ENCODE results near the gene MAP2K3. TPM values are rescaled to one million over a fixed set of nuclear protein-coding genes. Genes with fewer than 3 reads are reported as not detected.
"Not testable (repeated sequence)": the region's sequence is repeated elsewhere in the genome, so short reads cannot be mapped to it uniquely, and the experiment has no call there.

MAP2K3 gene
- total and polyA plus RNA-seq, 11 donors = 29.4 to 170 (median 54.4) TPM

GRCh38 chr17:21318439-21318838 is 33.9 kb downstream of the MAP2K3 start:
- no peaks in the 10 kb centered on the region for H3K27me3 ChIP-seq
- H3K9me3 ChIP-seq = no peaks in the 10 kb centered on the region
- ATAC-seq (no peak), DNase-seq (no peak)
- intact Hi-C loops (cut with DNase I) = loop anchor here in 4 of 10 donors (5.0 to 10.0 kb wide), 5 partner anchors 36 to 196 kb away; partner anchors contain the start of genes KCNJ12 (in 1 of the 4) and MAP2K3 (in 1 of the 4)
- 75 to 86% (median 81%) methylated on average over 6 to 17 of the region's 17 CpGs for WGBS, 4 donors
- TF ChIP-seq POLR2A (IDR thresholded peaks at IDR 0.05) (no peak), CTCF (IDR thresholded peaks at IDR 0.05) (no peak)
- H3K4me3 ChIP-seq = no peak overlapping the region
- H3K4me1 ChIP-seq = peaks cover 0 to 10% (median 3%) of the 10 kb centered on the region in 12 donors
- H3K27ac ChIP-seq = no peak overlapping the region
- H3K36me3 ChIP-seq = peaks cover 0 to 20% (median 10%) of the 10 kb centered on the region in 9 donors

GRCh38 chr17:21318856-21319255 is 34.3 kb downstream of the MAP2K3 start:
- intact Hi-C loops (cut with DNase I) = loop anchor here in 4 of 10 donors (5.0 to 10.0 kb wide), 5 partner anchors 37 to 196 kb away; partner anchors contain the start of genes KCNJ12 (in 1 of the 4) and MAP2K3 (in 1 of the 4)
- H3K27ac ChIP-seq, H3K9me3 ChIP-seq, H3K4me3 ChIP-seq, DNase-seq, H3K27me3 ChIP-seq, H3K4me1 ChIP-seq, ATAC-seq: not testable (repeated sequence)
- H3K36me3 ChIP-seq = peaks cover 0 to 18% (median 9%) of the 10 kb centered on the region in 9 donors
- WGBS, 4 donors = 83 to 97% (median 94%) methylated on average over 7 of the region's 7 CpGs

GRCh38 chr17:21319256-21319655 is 34.7 kb downstream of the MAP2K3 start:
- peaks cover 0 to 14% (median 5%) of the 10 kb centered on the region in 9 donors for H3K36me3 ChIP-seq
- intact Hi-C loops (cut with DNase I) = loop anchor here in 4 of 10 donors (5.0 to 10.0 kb wide), 5 partner anchors 37 to 196 kb away; partner anchors contain the start of genes KCNJ12 (in 1 of the 4) and MAP2K3 (in 1 of the 4)
- H3K4me3 ChIP-seq, ATAC-seq, H3K4me1 ChIP-seq, H3K9me3 ChIP-seq, H3K27me3 ChIP-seq, H3K27ac ChIP-seq: not testable (repeated sequence)
- 86 to 94% (median 87%) methylated on average over 4 of the region's 4 CpGs for WGBS, 4 donors
- DNase-seq = peak in 1 of 5 donors; percentile 11

GRCh38 chr17:21319686-21320375 is 35.3 kb downstream of the MAP2K3 start:
- not testable (repeated sequence) for ATAC-seq, H3K27ac ChIP-seq, H3K27me3 ChIP-seq, H3K4me3 ChIP-seq, H3K4me1 ChIP-seq, H3K36me3 ChIP-seq, H3K9me3 ChIP-seq
- WGBS, 4 donors = 67 to 75% (median 70%) methylated on average over 9 to 11 of the region's 11 CpGs
- intact Hi-C loops (cut with DNase I) = loop anchor here in 6 of 10 donors (2.0 to 10.0 kb wide), 9 partner anchors 38 to 195 kb away; partner anchors contain the start of genes MAP2K3 (in 4 of the 6) and KCNJ12 (in 2 of the 6)
- DNase-seq = peak in 1 of 5 donors; percentile 12

- peak in 1 of 5 donors; percentile 8 for DNase-seq
- H3K9me3 ChIP-seq, H3K27ac ChIP-seq, H3K4me1 ChIP-seq, H3K27me3 ChIP-seq, H3K4me3 ChIP-seq, H3K36me3 ChIP-seq, ATAC-seq: not testable (repeated sequence)
- intact Hi-C loops (cut with DNase I) = loop anchor here in 5 of 10 donors (2.0 to 10.0 kb wide), 6 partner anchors 38 to 192 kb away; partner anchors contain the start of genes MAP2K3 (in 3 of the 5) and KCNJ12 (in 1 of the 5)
- WGBS, 4 donors = 78 to 88% (median 85%) methylated on average over 4 of the region's 4 CpGs
Observed at GRCh38 chr17:21320430-21320829, 35.9 kb downstream of the MAP2K3 start.

- 78 to 88% (median 79%) methylated on average over 9 of the region's 9 CpGs; no CpG with 5 or more reads in 1 of the 4 donors for WGBS, 4 donors
- H3K9me3 ChIP-seq, H3K4me1 ChIP-seq, ATAC-seq, H3K36me3 ChIP-seq, H3K27ac ChIP-seq, H3K4me3 ChIP-seq, H3K27me3 ChIP-seq: not testable (repeated sequence)
- intact Hi-C loops (cut with DNase I) = loop anchor here in 5 of 10 donors (2.0 to 10.0 kb wide), 6 partner anchors 39 to 191 kb away; partner anchors contain the start of genes MAP2K3 (in 3 of the 5) and KCNJ12 (in 1 of the 5)
- peak in 1 of 5 donors; percentile 14 for DNase-seq
Observed at GRCh38 chr17:21321061-21321460, 36.5 kb downstream of the MAP2K3 start.

- not testable (repeated sequence) for H3K27ac ChIP-seq, H3K27me3 ChIP-seq, H3K9me3 ChIP-seq, H3K36me3 ChIP-seq, H3K4me1 ChIP-seq, H3K4me3 ChIP-seq, ATAC-seq
- intact Hi-C loops (cut with DNase I) = loop anchor here in 5 of 10 donors (2.0 to 10.0 kb wide), 6 partner anchors 39 to 191 kb away; partner anchors contain the start of genes MAP2K3 (in 3 of the 5) and KCNJ12 (in 1 of the 5)
- DNase-seq = peak in 1 of 5 donors; percentile 15
- 78 to 88% (median 82%) methylated on average over 9 of the region's 9 CpGs for WGBS, 4 donors
Observed at GRCh38 chr17:21321744-21322191, 37.3 kb downstream of the MAP2K3 start.

GRCh38 chr17:21323257-21324111 is 39.0 kb downstream of the MAP2K3 start:
- 33 to 47% (median 40%) methylated on average over 31 to 34 of the region's 37 CpGs for WGBS, 4 donors
- Histone ChIP-seq H3K4me3 (peak overlapping the region; percentile 45 to 90 (median 63)), H3K27ac (peak overlapping the region in 4 of 12 donors; percentile 59 to 77 (median 66))
- peak in 1 of 5 donors; percentile 55 for DNase-seq
- not testable (repeated sequence) for H3K27me3 ChIP-seq, H3K9me3 ChIP-seq, H3K36me3 ChIP-seq, H3K4me1 ChIP-seq
- peak; percentile 5 to 26 (median 22) for ATAC-seq
- intact Hi-C loops (cut with DNase I) = loop anchor here in 5 of 10 donors (5.0 to 10.0 kb wide), 5 partner anchors 41 to 189 kb away; partner anchors contain the start of genes MAP2K3 (in 3 of the 5) and KCNJ12 (in 1 of the 5)

- H3K27me3 ChIP-seq, H3K36me3 ChIP-seq, DNase-seq, ATAC-seq, H3K4me3 ChIP-seq, H3K4me1 ChIP-seq, H3K9me3 ChIP-seq, H3K27ac ChIP-seq: not testable (repeated sequence)
- 80 to 84% (median 82%) methylated on average over 5 of the region's 5 CpGs for WGBS, 4 donors
- intact Hi-C loops (cut with DNase I) = loop anchor here in 5 of 10 donors (5.0 to 10.0 kb wide), 5 partner anchors 42 to 188 kb away; partner anchors contain the start of genes MAP2K3 (in 3 of the 5) and KCNJ12 (in 1 of the 5)
Observed at GRCh38 chr17:21324741-21325140, 40.2 kb downstream of the MAP2K3 start.
